Stimulated activated CD4-positive, alpha-beta T cell treated with anti-CD3 and anti-CD28 coated beads, TNF-alpha, amount 100 ng/mL, for 1 hour (primary cell): ENCODE data around the gene JRKL.

Source experiments
- DNase-seq, 3 donors: peaks; one replicate each; pipeline ENCODE4 v3.0.0-alpha.2; 2020; ENCODE audit warnings: low read depth in 3 of 3, low spot score in 1 of 3

JRKL gene

DNA sequence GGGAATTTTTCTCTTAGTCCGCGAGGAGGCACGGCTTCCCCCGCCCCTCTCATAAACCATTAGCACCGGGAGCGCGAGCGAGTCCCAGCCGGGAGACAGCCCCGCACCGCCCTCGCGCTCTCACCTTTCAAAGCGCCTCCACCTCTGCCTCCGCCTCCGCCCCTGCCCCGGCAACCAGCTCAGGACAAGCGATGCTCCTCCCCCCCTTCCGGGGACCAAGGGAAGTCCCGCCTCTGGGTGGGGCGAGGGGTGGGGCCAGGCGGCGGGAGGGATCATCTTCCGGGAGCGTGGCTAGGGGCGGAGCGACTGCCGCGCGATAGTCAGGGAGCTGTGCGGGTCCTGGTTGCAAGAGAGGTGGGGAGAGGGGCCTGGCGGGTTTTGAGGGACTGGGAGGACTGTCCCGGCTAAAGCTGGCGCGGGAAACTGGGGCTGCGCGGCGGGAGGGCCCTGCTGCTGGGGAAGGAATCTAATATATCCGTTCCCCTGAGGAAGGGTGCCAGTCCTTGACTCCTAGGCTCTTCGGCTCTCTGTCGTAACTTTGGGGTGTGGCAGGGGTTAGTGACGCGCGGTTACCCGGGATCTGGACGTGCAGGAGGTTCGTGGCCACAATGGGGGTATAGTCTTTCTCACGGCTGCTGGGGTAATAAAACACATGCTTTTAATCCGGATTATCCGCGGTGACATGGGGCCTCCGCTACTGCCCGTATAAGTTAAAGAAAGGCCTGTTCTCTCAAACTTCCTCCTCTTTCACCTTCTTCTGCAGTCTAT lies at the start of gene JRKL, which contains the start of gene CCDC82:
Gene JRKL (plus strand): TSS at position 294 of the 768 bp plus-strand sequence. CDS start 637 bp downstream, outside the sequence.
Gene CCDC82 (minus strand): TSS at position 193 of the 768 bp plus-strand sequence. CDS start 5,165 bp downstream, outside the sequence.
- DNase-seq: peak; percentile 94 to 99 (median 96)

DNA sequence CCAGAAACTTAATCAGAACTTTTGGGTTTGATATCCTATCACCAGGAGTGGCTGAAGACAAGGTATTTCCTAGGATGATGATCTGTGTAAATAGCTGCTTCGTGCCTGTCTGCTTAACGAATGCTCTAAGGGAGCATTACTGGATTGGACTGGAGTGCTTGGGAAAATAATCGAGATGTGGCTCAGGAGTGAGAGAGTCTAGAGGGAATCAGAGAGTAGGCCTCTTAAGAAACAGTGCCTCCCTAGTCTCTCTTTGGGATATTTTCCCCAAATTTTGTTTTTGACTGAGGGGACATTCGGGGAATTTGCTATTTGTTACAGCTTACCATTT lies 49.3 kb upstream of the JRKL start:
- DNase-seq: no peak

DNA sequence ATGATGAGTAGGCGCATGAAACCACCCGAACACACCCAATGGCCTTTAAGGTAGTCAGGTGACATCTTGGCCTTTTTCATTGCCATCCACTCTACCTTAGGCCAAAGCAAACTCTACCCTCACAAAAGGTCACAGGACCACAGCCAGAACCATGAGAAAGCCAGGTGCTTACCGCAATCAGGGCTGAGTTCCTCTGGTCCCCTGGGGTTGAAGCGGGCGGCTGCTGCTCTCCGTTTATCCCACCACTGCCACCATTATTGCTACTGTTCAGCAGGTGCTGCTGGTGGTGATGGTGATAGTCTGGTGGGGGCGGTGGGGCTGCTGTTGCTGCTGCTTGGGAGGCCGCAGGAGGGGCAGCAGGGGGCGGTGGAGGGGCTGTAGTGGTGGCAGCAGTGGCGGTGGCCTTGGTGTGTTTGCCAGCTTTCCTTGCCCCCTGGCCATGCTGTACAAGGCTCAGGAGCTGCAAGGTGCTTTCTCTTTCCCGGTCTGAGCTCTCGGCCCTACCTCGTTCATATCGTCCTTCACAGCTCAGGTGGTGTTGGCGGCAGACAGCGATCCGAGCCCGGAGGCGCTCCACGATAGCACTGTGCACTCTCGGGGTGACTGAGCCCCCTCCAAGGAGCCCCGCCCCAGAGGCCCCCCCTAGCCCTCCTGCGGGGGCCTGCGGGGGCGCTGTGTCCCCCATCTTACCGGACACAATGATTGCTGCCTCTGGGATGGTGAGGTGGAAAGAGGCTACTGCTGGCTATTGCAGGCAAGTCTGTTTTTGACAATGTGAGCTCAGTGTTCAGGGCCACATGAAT lies 48.4 kb upstream of the JRKL start:
- peak in 1 of 3 donors; percentile 37 for DNase-seq

DNA sequence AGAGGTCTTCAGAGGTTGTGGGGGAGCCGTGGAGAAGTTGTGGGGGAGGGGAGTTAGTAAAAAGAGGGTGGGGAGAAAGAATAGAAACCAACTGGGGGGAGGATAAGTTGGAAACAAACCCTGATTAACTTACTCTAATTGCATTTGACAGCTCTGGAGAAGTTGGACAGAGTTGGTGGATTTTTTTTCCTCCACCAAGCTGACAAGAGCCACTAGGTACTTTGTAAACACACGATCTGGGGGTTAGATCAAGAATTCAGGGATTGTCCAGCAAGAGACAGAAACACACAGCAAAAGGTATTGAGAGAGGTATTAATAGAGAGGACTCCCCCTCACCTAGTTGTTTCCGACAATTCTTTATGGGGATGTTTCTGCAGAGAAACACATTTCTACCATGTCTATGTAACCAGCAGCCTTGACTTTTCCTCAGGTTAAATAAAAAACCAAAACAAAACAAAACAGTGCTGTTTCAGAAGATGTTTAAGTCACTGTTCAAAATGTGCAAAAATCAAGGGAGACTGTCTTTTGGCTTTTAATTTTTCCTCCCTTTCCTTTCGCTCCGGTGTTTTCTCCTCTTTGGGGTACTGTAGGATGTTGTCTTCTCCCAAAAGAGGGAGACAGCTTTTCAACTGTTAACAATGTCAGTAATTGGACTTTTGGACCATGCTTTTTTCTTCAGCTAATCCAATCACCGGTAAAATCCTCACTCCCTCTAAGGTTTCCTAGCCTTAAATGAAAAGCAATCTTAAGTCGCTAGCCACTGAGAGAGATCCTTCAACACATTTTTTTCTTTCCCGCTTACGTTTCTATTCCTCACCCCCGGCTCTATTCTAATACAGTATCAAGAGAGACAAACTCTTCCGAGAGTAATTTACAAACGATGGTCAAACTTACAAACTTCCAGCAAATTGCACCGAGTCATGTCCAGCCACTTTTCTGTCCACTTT lies 47.5 kb upstream of the JRKL start:
- no peak for DNase-seq

DNA sequence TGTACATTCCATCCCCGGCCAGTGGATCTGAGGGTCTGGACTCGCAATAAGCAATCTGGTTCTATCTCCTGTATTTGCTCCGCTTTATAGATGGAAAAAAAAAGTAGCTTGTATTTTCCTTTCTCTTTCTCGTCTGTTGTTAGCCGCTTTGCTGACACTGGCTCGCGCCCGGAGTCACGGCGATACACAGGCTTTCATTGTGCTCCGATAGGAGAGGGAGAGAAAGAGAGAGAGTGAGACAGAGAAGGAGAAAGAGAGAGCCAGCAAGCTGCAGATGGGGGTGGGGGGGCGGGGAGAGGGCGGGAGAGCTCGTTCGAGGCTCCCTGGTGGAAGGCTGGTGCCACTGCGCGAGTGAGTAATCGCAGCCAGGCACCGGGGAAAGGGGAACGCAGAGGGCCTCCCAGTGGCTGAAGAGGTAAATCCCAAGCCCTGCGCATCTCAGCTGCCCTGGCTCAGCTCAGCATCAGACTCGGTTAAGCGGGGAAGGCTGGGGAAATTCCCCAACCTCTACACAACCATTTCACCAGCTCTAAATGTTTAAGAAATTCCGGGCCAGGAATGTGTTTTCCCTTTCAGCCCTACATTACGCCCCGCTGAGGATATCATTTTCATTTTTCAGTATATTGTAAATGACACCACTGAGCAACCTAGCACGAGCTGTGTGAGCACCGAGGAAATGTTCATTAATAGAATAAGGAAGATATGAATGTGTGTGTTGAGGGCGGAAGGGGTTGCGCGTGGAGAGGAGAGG lies 46.7 kb upstream of the JRKL start, which contains the start of gene MAML2:
Gene MAML2 (minus strand): TSS at position 235 of the 751 bp plus-strand sequence. CDS start 1,300 bp downstream, outside the sequence.
- peak; percentile 71 to 88 (median 80) for DNase-seq

DNA sequence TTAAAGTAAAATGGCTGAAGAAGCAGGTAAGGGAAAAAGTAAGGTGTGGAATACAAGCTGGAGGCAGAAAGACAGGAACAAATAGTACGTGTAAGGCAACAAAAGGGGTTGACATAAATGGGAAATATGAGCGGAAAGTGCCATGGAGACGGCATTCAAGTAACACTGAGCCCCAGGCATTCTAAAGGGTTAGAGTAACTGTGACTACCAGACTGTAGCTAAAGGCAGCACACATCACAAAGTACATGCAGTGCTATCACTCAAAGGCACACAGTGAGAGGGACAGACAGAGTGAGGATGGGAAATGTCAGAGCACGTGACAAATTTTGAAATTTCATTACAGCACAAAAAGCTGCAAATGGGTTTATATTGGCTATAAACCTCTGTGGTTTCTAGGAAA lies 33.0 kb upstream of the JRKL start:
- no peak for DNase-seq

DNA sequence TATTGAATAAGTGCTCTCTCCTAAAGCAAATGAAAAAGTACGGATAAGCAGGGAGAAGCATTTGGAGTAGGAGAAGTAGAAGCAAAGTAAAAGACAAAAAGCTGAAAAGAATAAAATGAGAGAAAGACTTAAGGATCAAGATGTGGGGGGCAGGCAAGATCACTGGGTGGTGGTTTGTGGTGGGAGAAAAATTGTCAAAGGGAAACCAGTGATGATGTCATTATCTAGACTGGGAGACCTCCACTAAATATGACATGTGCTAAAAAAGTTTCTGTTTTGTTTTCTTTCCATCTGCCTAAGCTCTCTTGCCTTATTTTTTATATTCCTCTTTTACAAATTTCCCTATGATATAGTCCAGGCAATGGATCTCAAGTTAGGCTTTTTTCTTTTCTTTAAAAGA lies 32.0 kb upstream of the JRKL start:
- DNase-seq: no peak

DNA sequence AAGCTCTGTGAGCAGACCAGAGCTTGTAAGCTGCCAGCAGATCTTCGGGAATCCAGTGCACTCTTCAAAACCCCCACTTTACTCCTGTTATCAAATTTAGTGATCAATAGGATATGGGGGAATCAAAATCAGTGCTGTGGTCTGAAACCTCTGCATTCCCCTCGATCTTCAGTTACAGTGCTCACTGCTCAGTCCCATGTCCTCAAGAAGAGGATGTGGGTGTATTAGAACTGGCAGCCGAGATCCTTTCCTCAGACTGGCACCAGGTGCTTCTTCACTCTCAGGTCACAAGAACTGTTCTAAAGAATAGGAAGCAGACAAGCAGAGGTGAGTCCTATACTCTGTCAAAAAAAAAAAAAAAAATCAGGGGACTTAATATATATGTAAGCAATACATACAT lies 31.5 kb upstream of the JRKL start:
- no peak for DNase-seq

DNA sequence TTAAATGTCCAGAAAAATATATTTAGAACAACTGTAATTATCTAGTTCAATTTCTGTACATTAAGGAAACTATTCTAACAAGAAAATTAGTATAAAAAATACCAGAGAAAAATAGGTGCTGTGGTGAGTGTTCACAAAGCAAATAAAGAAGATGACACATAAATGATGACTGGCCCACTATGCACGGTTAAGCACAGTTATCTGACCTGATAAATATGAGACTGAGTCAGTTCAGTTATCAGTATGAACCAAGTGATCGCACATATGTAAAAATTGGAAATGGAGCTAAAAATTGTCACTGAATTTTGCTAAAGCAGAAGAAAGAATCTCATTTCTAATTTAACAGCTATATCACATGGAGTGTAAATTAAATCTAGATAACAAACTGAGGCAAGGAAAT lies 28.0 kb upstream of the JRKL start:
- DNase-seq: no peak

DNA sequence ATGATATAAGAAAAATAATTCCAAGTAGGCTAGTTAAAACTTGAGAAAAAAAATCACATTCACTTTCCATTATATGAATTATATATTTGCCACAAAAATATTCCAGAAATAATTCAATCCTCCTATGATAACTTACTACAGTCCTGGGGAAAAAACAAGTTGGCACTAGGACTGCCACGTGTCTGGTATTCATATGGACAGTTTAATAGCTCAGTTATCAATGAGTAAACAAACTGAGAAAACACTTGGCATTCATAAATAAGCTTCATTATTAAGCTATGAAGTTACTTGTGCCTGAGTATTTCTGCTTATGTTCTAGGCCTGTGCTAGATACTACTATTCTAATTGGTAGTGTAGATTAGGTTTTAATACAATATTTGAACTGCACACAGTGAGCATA lies 24.3 kb upstream of the JRKL start:
- DNase-seq: no peak

DNA sequence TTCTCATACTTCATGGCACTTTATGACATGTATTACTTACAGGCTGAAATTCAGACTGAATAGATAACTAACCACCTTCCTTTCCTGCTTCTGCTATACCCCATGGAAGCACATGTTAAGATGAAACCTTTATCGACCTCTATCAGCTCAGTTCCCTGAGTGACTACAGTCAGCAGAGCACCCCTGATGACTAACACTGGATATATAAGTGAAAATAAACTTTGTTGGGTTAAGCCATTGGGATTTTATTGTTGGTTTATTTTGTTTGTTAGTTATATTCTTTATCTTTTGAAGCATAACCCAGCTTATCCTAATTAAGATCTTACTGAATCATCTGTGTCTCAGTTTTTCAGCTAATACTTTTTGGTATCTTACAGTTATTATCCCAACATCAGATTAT lies 23.8 kb upstream of the JRKL start:
- DNase-seq: no peak

DNA sequence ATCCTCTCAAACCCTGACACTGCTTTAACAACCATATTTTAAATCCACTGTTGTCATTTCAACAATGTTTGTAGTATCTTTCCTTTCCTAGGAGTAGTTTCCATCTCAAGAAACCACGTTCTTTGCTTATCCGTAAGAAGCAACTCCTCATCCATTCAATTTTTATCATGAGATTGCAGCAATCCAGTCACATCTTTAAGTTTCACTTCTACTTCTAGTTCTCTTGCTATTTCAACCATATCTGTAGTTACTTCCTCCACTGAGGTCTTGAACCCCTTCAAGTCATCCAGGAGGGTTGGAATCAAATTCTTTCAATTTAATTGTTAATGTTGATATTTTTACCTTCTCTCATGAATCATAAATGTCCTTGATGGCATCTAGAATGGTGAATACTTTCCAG lies 22.5 kb upstream of the JRKL start:
- no peak for DNase-seq

DNA sequence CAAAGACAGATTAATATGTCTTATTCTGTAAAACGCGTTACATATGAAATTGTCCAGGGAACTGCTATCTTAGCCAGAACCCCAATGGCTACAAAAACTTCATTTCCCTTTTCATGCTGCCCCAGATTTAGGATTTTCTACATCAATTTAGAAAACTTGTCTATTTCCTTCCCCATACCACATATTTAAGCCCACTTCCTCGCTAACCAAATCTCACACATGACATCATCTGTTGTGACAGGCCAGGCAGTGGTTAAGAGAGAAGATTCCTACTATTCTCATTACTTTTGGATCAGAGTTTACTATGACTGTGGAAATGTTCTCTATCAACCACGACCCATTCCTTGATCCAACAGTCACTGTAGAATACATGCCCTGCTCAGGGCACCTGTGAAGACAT lies 16.0 kb upstream of the JRKL start:
- no peak for DNase-seq

DNA sequence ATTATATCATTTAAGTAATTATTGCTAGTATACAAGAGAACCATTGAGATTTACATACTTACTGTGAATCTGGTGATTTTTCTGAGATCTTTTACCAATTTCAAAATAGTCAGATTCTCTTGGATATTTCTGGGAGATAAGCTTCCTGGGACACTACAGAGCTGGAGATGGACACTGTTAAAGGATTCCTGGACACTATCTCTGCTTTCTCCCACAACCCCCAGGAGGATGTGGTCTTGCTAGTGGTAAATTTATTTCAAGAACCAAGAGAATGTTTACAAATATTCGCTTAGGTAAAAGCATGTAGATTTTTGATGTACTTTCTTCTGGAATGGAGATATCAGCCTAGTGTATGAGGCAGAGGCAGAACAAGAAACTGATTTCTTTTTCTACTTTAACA lies 13.0 kb upstream of the JRKL start:
- no peak for DNase-seq

DNA sequence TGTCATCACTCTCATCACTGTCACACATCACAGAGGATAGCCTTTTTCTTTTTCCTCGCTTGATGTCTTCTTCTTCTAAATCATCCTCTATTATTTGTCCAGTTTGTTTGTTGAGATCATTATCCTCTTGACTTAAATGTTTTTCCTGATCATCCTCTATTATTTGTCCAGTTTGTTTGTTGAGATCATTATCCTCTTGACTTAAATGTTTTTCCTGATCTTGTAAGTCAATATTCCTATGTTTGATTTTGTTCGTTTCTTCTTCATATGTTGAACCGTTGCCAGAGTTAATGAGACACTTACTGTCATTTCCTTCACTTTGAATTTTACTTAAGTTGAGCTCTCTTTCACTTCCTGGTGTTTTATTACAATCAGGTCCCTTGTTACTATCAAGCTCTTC lies 5.7 kb upstream of the JRKL start:
- DNase-seq: no peak

DNA sequence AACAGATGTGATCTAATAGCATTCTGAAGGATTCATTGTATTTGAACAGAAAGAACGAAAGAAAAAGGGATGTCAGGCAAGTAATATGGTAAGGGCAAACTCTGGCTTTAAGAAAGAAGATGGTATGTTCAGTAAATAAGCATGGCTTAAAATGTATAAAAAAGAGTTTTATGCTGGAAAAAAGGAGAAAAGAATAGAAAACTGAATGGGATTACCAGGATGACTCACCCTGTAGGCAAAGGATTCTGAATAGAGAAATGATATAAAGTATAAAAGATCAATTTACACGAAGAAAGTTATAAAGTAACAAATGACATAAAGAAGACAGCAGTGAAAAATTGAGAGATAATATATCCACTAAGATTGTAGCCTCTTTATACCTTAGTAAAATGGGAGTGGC lies 4.6 kb upstream of the JRKL start:
- DNase-seq: no peak

DNA sequence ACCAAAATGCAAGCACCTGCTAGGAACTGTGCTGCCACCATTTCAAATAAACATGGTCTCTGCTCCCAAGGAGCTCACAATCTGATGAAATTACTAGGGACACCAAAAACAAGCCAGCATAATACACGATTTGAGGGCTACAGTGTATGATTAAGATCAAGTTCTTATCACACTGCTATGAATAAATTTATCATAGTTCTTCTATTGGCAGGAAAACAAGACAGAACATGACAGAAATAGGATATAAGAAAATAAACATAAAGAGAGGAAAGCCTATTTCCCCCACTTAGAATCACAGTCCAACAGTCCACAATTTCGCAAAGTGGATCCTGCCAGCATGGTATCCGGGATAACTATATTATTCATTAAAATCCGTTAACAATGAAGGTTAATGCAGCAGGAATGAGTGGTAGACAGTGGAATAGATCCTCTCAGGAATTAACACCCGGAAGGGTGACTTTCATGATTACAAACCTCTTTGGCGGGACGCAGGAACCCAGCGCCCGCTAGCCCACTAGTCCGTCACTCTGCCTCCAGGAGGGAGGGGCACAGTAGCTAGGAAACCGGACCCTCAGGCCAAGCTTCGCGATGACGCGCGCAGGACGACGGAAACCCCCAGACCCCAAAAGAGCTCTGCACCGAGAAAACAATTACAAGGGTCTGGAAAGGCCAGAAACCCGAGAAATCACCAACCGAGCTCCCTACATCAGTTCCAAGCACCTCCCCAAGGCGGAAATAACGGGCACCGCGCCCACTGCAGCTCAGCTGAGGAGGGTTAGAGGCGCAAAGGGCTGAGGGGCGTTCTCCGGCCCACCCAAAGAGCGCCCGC lies 708 bp upstream of the JRKL start:
- no peak for DNase-seq

DNA sequence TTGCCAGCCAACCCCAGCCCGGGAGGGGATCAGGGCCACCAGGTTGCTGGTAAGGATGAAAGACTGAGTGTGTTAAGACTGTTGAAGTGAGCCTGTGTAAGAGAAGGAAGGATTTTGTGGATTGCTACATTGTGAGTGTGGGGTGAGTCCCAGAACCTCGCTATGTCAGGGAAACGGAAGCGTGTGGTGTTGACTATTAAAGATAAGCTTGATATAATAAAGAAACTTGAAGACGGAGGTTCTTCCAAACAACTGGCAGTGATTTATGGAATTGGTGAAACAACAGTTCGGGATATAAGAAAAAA lies 627 bp downstream of the JRKL start:
- DNase-seq: no peak

DNA sequence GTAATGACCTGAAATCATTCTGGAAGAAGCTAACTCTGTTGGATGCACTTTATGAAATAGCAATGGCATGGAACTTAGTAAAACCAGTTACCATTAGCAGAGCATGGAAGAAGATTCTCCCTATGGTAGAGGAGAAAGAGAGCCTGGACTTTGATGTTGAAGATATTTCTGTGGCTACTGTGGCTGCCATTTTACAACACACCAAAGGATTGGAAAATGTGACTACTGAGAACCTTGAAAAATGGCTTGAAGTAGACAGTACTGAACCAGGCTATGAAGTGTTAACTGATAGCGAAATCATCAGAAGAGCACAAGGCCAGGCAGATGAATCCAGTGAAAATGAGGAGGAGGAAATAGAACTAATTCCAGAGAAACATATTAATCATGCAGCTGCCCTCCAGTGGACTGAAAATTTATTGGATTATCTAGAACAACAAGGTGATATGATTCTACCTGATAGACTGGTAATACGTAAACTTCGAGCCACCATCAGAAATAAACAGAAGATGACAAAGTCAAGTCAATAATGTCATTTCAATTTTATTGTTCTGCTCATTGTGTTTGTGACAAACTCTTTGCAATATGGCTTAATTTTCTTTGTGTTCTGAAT lies 2.0 kb downstream of the JRKL start:
- no peak for DNase-seq
